Measurements from ENCODE around the gene TMEM98.
"Not testable (repeated sequence)": the region's sequence is repeated elsewhere in the genome, so short reads cannot be mapped to it uniquely, and the experiment has no call there.

Gene TMEM98

DNA sequence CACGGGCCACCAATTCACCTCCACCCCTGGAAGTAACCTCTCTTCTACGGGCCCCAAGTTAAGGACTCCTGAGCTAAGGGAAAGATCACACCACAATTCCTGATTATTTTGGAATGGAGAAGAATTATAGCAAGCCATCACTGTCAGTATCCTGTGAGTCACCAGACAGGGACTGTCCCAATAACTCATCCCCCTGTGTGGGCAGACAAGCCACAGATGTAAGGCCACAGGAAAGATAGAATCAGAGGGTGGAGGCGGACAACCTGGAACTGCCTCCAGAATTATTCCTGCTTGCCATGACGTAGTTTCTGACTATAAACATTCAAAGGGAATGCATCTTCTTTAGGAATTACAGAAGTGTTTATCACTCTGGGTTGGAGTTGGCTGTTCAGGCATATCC, 45.2 kb upstream of the TMEM98 start:
- H3K9me3 ChIP-seq (ENCODE audit: severe bottlenecking) = no peaks in the 10 kb centered on the region
- H3K4me3 ChIP-seq (ENCODE audit: low read depth, low read length) = no peak overlapping the region
- H3K36me3 ChIP-seq = no peaks in the 10 kb centered on the region
- no peak overlapping the region for H3K27ac ChIP-seq
- no peak for DNase-seq
- peaks cover 3% of the 10 kb centered on the region for H3K27me3 ChIP-seq (ENCODE audit: insufficient read depth, low read depth, severe bottlenecking)
- TF ChIP-seq, protein P1, sequence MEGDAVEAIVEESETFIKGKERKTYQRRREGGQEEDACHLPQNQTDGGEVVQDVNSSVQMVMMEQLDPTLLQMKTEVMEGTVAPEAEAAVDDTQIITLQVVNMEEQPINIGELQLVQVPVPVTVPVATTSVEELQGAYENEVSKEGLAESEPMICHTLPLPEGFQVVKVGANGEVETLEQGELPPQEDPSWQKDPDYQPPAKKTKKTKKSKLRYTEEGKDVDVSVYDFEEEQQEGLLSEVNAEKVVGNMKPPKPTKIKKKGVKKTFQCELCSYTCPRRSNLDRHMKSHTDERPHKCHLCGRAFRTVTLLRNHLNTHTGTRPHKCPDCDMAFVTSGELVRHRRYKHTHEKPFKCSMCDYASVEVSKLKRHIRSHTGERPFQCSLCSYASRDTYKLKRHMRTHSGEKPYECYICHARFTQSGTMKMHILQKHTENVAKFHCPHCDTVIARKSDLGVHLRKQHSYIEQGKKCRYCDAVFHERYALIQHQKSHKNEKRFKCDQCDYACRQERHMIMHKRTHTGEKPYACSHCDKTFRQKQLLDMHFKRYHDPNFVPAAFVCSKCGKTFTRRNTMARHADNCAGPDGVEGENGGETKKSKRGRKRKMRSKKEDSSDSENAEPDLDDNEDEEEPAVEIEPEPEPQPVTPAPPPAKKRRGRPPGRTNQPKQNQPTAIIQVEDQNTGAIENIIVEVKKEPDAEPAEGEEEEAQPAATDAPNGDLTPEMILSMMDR (IDR thresholded peaks at IDR 0.05; ENCODE audit: low read depth, low read length) = no peak

DNA sequence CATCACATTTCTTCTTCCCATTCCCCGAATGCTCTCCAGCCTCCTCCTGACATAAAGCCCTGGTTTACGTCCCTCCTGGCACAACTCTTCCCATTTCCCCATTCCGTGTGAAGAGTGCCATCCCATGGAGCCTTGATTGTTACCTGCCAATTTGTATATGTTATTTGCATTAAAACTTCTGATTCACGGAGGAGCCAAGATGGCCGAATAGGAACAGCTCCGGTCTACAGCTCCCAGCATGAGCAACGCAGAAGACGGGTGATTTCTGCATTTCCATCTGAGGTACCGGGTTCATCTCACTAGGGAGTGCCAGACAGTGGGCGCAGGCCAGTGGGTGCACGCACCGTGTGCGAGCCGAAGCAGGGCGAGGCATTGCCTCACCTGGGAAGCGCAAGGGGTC, 41.0 kb upstream of the TMEM98 start:
- not testable (repeated sequence) for H3K9me3 ChIP-seq (ENCODE audit: severe bottlenecking); H3K27me3 ChIP-seq (ENCODE audit: insufficient read depth, low read depth, severe bottlenecking); H3K4me3 ChIP-seq (ENCODE audit: low read depth, low read length); DNase-seq; H3K27ac ChIP-seq; H3K36me3 ChIP-seq

DNA sequence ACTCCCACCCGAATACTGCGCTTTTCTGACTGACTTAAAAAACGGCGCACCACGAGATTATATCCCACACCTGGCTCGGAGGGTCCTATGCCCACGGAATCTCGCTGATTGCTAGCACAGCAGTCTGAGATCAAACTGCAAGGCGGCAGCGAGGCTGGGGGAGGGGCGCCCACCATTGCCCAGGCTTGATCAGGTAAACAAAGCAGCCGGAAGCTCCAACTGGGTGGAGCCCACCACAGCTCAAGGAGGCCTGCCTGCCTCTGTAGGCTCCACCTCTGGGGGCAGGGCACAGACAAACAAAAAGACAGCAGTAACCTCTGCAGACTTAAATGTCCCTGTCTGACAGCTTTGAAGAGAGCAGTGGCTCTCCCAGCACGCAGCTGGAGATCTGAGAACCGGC, 40.5 kb upstream of the TMEM98 start:
- not testable (repeated sequence) for H3K9me3 ChIP-seq (ENCODE audit: severe bottlenecking); H3K27me3 ChIP-seq (ENCODE audit: insufficient read depth, low read depth, severe bottlenecking); DNase-seq; H3K36me3 ChIP-seq; H3K27ac ChIP-seq; H3K4me3 ChIP-seq (ENCODE audit: low read depth, low read length)

DNA sequence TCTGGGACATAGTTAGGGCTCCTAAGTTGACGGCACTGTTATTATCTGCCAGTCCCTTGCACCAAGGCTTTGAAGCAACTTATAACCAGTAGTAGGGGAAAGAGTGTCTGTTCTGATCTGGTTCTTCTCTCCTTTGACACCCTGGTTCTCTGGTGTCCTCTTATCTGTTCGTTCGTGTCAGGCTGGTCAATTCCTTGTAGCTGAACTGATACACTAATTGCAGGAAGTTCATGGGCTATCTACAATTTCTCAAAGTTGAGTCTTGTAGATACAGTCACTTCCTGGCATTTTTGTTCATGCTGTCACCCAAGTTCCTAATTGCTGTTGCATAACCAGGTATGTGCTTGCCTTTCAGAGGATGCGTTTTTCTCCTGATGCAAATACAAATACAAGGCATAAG, 33.7 kb upstream of the TMEM98 start:
- H3K27me3 ChIP-seq (ENCODE audit: insufficient read depth, low read depth, severe bottlenecking) = no peaks in the 10 kb centered on the region
- no peak overlapping the region for H3K27ac ChIP-seq
- H3K36me3 ChIP-seq = no peaks in the 10 kb centered on the region
- TF ChIP-seq, protein P1 (IDR thresholded peaks at IDR 0.05; ENCODE audit: low read depth, low read length) = no peak
- H3K4me3 ChIP-seq (ENCODE audit: low read depth, low read length) = no peak overlapping the region
- no peak for DNase-seq
- no peaks in the 10 kb centered on the region for H3K9me3 ChIP-seq (ENCODE audit: severe bottlenecking)

DNA sequence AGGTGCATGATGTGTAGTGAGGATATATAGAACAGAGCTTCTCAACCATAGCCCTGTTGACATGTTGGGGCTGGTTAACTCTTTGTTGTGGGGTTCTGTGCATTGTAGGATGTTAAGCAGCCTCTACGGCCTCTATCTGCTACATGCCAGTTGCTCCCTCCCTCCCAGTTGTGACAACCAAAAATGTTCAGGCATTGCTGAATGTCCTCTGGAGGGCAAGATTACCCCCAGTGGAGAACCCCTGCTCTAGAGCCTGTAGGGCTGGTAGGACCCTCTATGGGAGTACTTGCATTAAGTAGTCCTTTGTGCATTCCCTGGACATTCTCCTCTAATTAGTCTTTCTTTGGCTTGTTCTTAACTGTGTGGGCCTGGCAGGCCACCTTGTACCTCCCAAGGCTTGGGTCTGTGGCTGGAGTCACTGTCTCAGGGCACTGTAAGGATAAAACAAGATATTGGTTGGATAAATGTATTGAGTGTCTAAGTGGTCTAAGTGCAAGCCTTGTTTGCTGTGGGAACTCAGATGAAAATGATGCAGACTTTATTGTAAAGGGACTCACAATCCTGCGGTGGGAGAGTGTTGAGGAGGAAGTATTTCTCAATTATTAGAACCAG, 31.2 kb upstream of the TMEM98 start:
- Histone ChIP-seq H3K9me3 (ENCODE audit: severe bottlenecking) (peaks cover 6% of the 10 kb centered on the region), H3K4me3 (ENCODE audit: low read depth, low read length) (no peak overlapping the region), H3K27me3 (ENCODE audit: insufficient read depth, low read depth, severe bottlenecking) (no peaks in the 10 kb centered on the region), H3K27ac (no peak overlapping the region), H3K36me3 (no peaks in the 10 kb centered on the region)
- no peak for DNase-seq
- TF ChIP-seq, protein P1 (IDR thresholded peaks at IDR 0.05; ENCODE audit: low read depth, low read length) = no peak

DNA sequence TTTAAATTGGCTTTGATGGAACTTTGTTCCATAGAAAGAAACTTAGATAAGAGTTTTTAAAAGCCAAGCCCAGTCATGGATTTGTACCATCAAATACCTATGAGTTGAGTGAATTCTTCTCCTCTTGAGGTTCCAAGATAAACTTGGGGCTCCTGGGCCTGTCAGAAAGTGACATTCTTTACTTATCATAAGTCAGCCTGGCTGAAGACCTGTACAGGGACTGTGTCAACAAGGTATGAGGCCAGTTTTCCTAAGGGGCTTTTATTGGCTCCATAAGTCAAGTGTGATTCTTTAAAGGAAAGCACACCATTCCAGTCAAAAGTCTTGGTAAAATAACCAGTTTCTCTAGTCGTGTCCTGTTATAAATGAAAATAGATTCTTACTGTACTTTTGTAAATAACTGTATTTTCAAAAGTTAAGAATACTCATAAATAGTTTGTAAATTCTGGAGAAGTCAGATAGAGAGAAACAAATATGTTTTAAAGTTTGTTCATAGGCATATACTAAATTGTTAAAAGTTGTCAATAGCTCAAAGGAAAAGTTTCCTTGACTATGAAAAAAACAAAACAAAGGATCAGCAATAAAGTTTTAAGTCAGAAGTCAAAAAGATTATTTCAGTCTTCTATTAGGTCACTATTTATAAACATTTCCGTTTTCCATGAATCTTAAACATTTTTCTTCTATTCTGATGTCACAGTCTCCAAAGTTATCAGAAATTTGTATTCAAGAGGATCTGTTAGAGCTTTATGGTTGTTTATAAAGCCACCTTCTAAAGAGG, 28.5 kb upstream of the TMEM98 start:
- no peak for DNase-seq
- Histone ChIP-seq H3K36me3 (no peaks in the 10 kb centered on the region), H3K9me3 (ENCODE audit: severe bottlenecking) (peaks cover 6% of the 10 kb centered on the region), H3K27ac (no peak overlapping the region), H3K4me3 (ENCODE audit: low read depth, low read length) (no peak overlapping the region), H3K27me3 (ENCODE audit: insufficient read depth, low read depth, severe bottlenecking) (no peaks in the 10 kb centered on the region)
- TF ChIP-seq, protein P1 (IDR thresholded peaks at IDR 0.05; ENCODE audit: low read depth, low read length) = no peak

DNA sequence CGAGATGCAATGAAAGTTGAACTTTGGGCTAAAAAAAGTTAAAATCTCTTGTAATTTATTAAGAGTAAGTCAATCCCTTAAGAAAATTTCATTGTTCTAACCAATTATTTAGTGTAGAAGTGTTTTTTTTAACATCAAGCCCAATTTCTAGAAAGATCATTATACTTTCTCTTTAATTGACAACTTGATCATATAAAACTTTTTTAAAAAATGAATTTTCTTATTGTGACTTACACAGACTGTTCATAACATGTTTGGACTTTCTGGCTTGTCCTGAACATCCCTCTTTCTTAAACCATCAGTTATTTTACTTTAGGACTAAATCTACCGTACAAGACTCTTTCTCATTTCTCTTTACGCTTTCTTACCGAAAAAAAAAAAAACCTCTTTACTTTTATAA, 26.2 kb upstream of the TMEM98 start:
- H3K27me3 ChIP-seq (ENCODE audit: insufficient read depth, low read depth, severe bottlenecking) = no peaks in the 10 kb centered on the region
- peaks cover 6% of the 10 kb centered on the region for H3K9me3 ChIP-seq (ENCODE audit: severe bottlenecking)
- H3K4me3 ChIP-seq (ENCODE audit: low read depth, low read length) = no peak overlapping the region
- H3K27ac ChIP-seq = no peak overlapping the region
- no peak for DNase-seq
- H3K36me3 ChIP-seq = no peaks in the 10 kb centered on the region
- TF ChIP-seq, protein P1 (IDR thresholded peaks at IDR 0.05; ENCODE audit: low read depth, low read length) = no peak

Measured in WERI-Rb-1 (cell line).